ENCODE results near the gene LIMS2.
A peak's percentile ranks its signal among the peaks of the same experiment; 100 is the strongest.

The LIMS2 gene

DNA sequence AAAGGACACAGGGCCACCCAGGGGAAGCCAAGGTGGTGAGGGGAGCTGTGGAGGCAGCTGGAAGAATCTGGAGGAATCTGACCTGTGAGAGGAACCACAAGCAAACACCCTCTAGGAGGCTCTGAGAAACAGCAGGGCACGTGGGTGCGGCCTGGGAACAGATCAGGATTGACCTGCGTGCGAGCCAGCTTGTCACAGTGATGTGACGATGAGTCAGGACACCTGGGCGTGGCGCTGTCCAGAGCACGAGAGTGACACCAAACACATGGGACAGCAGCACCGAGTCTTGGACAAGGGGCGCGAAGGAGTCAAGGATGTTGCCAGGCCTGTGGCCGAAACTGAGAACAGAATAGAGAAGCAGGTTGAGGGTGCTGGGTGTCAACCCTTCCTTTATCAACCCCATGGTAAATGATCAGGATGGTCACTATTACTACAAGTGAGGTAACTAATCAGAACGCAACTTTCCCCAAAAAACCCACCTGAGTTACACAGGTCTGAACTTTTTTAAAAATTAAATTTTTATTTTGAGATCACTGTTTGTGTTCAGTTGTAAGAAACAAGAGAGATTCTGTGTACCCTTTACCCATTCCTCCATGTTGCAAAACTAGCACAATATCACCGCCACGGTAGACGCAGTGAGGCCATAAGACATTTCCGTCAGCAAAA lies 25.3 kb upstream of the LIMS2 start:
- Histone ChIP-seq H3K27ac (ENCODE audit: extremely low read depth, low read depth, low read length) (peak overlapping the region; percentile 95), H3K4me3 (ENCODE audit: low read depth, low read length) (peak overlapping the region; percentile 60), H3K36me3 (ENCODE audit: control insufficient read depth in 2 of 2, insufficient read depth in 1 of 2, low read length in 2 of 2) (peaks cover 8 to 17% of the 10 kb centered on the region in 2 experiments), H3K4me1 (ENCODE audit: control insufficient read depth, insufficient read depth, low read length) (no peaks in the 10 kb centered on the region; the same call in 1 of the 2 replicates), H3K9me3 (ENCODE audit: control insufficient read depth, insufficient read depth, low read depth, low read length) (no peaks in the 10 kb centered on the region)
- POLR2A ChIA-PET = interaction anchor here (0.5 to 1.9 kb wide), 4 partner anchors 18 to 98 kb away, joined by 3 to 12 read pairs (median 4); partner anchors contain the start of gene LIMS2
- CTCF ChIA-PET = interaction anchor here (0.6 kb wide), 1 partner anchor 48 kb away, joined by 3 read pairs; no protein-coding TSS in a partner anchor
- TF ChIP-seq ZIC2 (tag by site-specific recombination; IDR thresholded peaks at IDR 0.05) (peak; percentile 56), ZNF621 (tag by site-specific recombination; IDR thresholded peaks at IDR 0.05) (no peak), FEZF1 (tag by site-specific recombination; IDR thresholded peaks at IDR 0.05) (no peak), ZNF624 (tag by site-specific recombination; IDR thresholded peaks at IDR 0.05) (no peak), ZNF660 (tag by site-specific recombination; IDR thresholded peaks at IDR 0.05) (0 out of 2 replicates have a peak, but pooled peaks have one; percentile 15), ZNF155 (tag by site-specific recombination; IDR thresholded peaks at IDR 0.05) (no peak), ZNF311 (tag by site-specific recombination; IDR thresholded peaks at IDR 0.05; ENCODE audit: borderline replicate concordance) (no peak), ZNF2 (tag by site-specific recombination; IDR thresholded peaks at IDR 0.05) (no peak), ZSCAN30 (tag by site-specific recombination; IDR thresholded peaks at IDR 0.05) (no peak), ZNF561 (tag by site-specific recombination; IDR thresholded peaks at IDR 0.05; ENCODE audit: borderline replicate concordance) (no peak), ZNF626 (tag by site-specific recombination; IDR thresholded peaks at IDR 0.05) (no peak), ZNF175 (tag by site-specific recombination; IDR thresholded peaks at IDR 0.05) (no peak), ZNF670 (tag by site-specific recombination; IDR thresholded peaks at IDR 0.05; ENCODE audit: low read depth) (no peak), KLF1 (tag by site-specific recombination; IDR thresholded peaks at IDR 0.05) (peak; percentile 69), ZNF366 (tag by site-specific recombination; conservative IDR thresholded peaks at IDR 0.05) (no peak; the same call in 1 of the 2 replicates), ZNF76 (tag by site-specific recombination; IDR thresholded peaks at IDR 0.05; ENCODE audit: borderline replicate concordance, low read depth) (no peak), HOXC10 (CRISPR knock-in tag; IDR thresholded peaks at IDR 0.05) (no peak), ZNF426 (tag by site-specific recombination; IDR thresholded peaks at IDR 0.05) (no peak), ZNF585B (tag by site-specific recombination; IDR thresholded peaks at IDR 0.05) (no peak), SP3 (tag by site-specific recombination; IDR thresholded peaks at IDR 0.05) (0 out of 2 replicates have a peak, but pooled peaks have one; percentile 2), KLF9 (tag by site-specific recombination; IDR thresholded peaks at IDR 0.05; ENCODE audit: low read depth) (0 out of 2 replicates have a peak, but pooled peaks have one; percentile 22), KLF7 (tag by site-specific recombination; IDR thresholded peaks at IDR 0.05; ENCODE audit: borderline replicate concordance) (peak; percentile 22; the same call in 1 of the 2 replicates), TRIM28 (IDR thresholded peaks at IDR 0.05; ENCODE audit: borderline replicate concordance, low read length) (no peak), ZNF707 (tag by site-specific recombination; IDR thresholded peaks at IDR 0.05) (no peak)
- TF ChIP-seq, protein P1, sequence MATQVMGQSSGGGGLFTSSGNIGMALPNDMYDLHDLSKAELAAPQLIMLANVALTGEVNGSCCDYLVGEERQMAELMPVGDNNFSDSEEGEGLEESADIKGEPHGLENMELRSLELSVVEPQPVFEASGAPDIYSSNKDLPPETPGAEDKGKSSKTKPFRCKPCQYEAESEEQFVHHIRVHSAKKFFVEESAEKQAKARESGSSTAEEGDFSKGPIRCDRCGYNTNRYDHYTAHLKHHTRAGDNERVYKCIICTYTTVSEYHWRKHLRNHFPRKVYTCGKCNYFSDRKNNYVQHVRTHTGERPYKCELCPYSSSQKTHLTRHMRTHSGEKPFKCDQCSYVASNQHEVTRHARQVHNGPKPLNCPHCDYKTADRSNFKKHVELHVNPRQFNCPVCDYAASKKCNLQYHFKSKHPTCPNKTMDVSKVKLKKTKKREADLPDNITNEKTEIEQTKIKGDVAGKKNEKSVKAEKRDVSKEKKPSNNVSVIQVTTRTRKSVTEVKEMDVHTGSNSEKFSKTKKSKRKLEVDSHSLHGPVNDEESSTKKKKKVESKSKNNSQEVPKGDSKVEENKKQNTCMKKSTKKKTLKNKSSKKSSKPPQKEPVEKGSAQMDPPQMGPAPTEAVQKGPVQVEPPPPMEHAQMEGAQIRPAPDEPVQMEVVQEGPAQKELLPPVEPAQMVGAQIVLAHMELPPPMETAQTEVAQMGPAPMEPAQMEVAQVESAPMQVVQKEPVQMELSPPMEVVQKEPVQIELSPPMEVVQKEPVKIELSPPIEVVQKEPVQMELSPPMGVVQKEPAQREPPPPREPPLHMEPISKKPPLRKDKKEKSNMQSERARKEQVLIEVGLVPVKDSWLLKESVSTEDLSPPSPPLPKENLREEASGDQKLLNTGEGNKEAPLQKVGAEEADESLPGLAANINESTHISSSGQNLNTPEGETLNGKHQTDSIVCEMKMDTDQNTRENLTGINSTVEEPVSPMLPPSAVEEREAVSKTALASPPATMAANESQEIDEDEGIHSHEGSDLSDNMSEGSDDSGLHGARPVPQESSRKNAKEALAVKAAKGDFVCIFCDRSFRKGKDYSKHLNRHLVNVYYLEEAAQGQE (tag by site-specific recombination; IDR thresholded peaks at IDR 0.05) = peak; percentile 59; the same call in 1 of the 2 replicates
- TF ChIP-seq, protein P2, sequence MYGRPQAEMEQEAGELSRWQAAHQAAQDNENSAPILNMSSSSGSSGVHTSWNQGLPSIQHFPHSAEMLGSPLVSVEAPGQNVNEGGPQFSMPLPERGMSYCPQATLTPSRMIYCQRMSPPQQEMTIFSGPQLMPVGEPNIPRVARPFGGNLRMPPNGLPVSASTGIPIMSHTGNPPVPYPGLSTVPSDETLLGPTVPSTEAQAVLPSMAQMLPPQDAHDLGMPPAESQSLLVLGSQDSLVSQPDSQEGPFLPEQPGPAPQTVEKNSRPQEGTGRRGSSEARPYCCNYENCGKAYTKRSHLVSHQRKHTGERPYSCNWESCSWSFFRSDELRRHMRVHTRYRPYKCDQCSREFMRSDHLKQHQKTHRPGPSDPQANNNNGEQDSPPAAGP (tag by site-specific recombination; IDR thresholded peaks at IDR 0.05) = peak; percentile 45; the same call in 1 of the 2 replicates
- TF ChIP-seq, protein P3, sequence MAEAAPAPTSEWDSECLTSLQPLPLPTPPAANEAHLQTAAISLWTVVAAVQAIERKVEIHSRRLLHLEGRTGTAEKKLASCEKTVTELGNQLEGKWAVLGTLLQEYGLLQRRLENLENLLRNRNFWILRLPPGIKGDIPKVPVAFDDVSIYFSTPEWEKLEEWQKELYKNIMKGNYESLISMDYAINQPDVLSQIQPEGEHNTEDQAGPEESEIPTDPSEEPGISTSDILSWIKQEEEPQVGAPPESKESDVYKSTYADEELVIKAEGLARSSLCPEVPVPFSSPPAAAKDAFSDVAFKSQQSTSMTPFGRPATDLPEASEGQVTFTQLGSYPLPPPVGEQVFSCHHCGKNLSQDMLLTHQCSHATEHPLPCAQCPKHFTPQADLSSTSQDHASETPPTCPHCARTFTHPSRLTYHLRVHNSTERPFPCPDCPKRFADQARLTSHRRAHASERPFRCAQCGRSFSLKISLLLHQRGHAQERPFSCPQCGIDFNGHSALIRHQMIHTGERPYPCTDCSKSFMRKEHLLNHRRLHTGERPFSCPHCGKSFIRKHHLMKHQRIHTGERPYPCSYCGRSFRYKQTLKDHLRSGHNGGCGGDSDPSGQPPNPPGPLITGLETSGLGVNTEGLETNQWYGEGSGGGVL (tag by site-specific recombination; IDR thresholded peaks at IDR 0.05) = 0 out of 2 replicates have a peak, but pooled peaks have one; percentile 4
- TF ChIP-seq, protein P4, sequence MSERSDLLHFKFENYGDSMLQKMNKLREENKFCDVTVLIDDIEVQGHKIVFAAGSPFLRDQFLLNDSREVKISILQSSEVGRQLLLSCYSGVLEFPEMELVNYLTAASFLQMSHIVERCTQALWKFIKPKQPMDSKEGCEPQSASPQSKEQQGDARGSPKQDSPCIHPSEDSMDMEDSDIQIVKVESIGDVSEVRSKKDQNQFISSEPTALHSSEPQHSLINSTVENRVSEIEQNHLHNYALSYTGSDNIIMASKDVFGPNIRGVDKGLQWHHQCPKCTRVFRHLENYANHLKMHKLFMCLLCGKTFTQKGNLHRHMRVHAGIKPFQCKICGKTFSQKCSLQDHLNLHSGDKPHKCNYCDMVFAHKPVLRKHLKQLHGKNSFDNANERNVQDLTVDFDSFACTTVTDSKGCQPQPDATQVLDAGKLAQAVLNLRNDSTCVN (tag by site-specific recombination; optimal IDR thresholded peaks at IDR 0.05) = no peak
- TF ChIP-seq, protein P5, sequence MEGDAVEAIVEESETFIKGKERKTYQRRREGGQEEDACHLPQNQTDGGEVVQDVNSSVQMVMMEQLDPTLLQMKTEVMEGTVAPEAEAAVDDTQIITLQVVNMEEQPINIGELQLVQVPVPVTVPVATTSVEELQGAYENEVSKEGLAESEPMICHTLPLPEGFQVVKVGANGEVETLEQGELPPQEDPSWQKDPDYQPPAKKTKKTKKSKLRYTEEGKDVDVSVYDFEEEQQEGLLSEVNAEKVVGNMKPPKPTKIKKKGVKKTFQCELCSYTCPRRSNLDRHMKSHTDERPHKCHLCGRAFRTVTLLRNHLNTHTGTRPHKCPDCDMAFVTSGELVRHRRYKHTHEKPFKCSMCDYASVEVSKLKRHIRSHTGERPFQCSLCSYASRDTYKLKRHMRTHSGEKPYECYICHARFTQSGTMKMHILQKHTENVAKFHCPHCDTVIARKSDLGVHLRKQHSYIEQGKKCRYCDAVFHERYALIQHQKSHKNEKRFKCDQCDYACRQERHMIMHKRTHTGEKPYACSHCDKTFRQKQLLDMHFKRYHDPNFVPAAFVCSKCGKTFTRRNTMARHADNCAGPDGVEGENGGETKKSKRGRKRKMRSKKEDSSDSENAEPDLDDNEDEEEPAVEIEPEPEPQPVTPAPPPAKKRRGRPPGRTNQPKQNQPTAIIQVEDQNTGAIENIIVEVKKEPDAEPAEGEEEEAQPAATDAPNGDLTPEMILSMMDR (tag by site-specific recombination; IDR thresholded peaks at IDR 0.05) = 0 out of 2 replicates have a peak, but pooled peaks have one; percentile 18

All from HEK293 (cell line).